ENCODE results near the gene BCAS4.
"Not testable (repeated sequence)": the region's sequence is repeated elsewhere in the genome, so short reads cannot be mapped to it uniquely, and the experiment has no call there.

BCAS4 gene

GRCh38 chr20:50763550-50764458, 31.1 kb upstream of the BCAS4 start:
- not testable (repeated sequence) for H3K4me3 Mint-ChIP-seq

DNA sequence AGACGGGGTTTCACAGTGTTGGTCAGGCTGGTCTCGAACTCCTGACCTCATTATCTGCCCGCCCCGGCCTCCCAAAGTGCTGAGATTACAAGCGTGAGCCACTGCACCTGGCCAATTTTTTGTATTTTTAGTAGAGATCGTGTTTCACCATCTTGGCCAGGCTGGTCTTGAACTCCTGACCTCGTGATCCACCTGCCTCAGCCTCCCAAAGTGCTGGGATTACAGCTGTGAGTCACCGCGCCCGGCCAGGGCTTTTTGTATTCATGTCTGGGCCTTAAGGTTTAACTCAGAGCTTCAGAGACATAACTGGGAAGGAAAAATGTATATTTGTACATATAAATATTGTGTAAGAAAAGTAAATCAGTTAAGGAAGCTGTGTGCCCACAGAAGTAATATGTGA, 29.6 kb upstream of the BCAS4 start:
- H3K4me3 Mint-ChIP-seq, H3K9me3 Mint-ChIP-seq, H3K4me1 Mint-ChIP-seq, CTCF ChIA-PET, H3K27ac Mint-ChIP-seq, DNase-seq, H3K36me3 Mint-ChIP-seq: not testable (repeated sequence)
- H3K27me3 Mint-ChIP-seq, result peaks cover 16% of the 10 kb centered on the region

More at GRCh38 chr20:50763550-50764458, 31.1 kb upstream of the BCAS4 start:
- H3K36me3 Mint-ChIP-seq, H3K9me3 Mint-ChIP-seq, DNase-seq, H3K4me1 Mint-ChIP-seq, H3K27ac Mint-ChIP-seq: not testable (repeated sequence)
- CTCF ChIA-PET, result interaction anchor here (0.6 to 0.7 kb wide), 2 partner anchors 10 to 15 kb away, joined by 3 read pairs; no protein-coding TSS in a partner anchor
- H3K27me3 Mint-ChIP-seq, result peaks cover 26% of the 10 kb centered on the region

DNA sequence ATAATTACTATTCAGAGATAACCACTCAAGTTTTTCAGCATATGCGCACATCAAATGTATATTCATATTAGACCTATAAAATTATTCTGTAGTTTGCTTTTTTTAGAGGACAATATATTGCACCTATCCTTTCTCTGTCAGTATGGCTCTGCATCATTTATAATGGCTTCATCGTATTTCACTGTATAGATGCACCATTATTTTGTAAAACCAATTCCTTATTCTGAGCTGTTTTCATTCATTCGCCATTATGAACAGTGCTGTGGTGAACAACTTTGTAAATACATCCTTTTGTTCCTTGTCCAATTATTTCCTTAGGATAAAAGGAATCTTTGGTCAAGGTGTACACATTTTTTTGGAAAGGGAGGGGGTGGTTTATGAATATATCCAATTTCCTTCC, 29.2 kb upstream of the BCAS4 start:
- H3K27me3 Mint-ChIP-seq, result peaks cover 16% of the 10 kb centered on the region
- no peak overlapping the region for H3K27ac Mint-ChIP-seq
- no peak for DNase-seq
- CTCF ChIA-PET, result interaction anchor here (0.7 kb wide), 1 partner anchor 16 kb away, joined by 4 read pairs; no protein-coding TSS in a partner anchor
- no peaks in the 10 kb centered on the region for H3K9me3 Mint-ChIP-seq
- H3K4me3 Mint-ChIP-seq, result no peak overlapping the region
- H3K36me3 Mint-ChIP-seq, result no peaks in the 10 kb centered on the region
- H3K4me1 Mint-ChIP-seq, result no peaks in the 10 kb centered on the region

DNA sequence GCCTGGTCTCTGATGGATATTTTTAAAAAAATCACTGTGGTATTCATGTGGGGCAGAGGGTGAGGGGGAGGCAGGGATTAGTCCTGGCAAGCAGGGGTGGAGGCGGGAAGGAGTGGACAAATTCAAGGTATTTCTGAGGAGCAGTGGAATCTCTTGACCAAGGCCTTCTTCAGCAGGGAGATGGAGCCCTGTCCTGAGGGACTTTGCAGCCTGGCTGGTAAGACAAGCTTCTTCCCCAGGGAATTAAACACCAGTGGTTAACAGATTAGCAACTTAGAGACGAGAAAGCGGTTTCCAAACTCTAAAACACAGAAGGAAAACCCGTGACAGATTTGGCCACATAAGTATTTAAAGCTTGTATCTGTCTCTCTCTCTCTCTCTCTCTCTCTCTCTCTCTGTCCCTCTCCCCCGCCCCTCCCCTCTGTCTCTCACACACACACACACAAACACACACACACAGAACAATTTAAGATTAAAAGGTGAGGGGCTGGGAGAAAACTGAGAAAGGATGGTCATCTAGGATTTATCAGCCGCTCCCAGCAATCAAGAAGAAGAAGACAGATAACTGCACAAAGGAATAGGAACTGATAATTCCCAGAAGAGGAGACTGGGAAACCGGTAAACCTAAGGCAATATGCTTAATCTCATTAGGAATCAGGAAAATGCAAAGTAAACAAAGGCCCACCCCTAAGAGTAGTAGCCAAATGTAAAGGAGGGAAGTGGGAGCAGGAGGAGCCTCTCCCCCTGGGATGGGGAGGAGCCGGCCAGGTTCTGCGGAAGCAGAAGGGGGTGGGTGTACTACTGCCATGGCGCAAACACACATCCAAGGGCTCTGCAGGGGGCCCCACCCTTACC, 27.7 kb upstream of the BCAS4 start:
- CTCF ChIA-PET, H3K27ac Mint-ChIP-seq, H3K4me3 Mint-ChIP-seq, DNase-seq, H3K4me1 Mint-ChIP-seq, H3K9me3 Mint-ChIP-seq, H3K36me3 Mint-ChIP-seq: not testable (repeated sequence)
- H3K27me3 Mint-ChIP-seq, result peaks cover 20% of the 10 kb centered on the region

GRCh38 chr20:50768991-50769390, 25.9 kb upstream of the BCAS4 start:
- H3K36me3 Mint-ChIP-seq, result not testable (repeated sequence)

GRCh38 chr20:50769551-50770085, 25.2 kb upstream of the BCAS4 start:
- H3K4me3 Mint-ChIP-seq, CTCF ChIA-PET, H3K9me3 Mint-ChIP-seq, H3K4me1 Mint-ChIP-seq, H3K27ac Mint-ChIP-seq, DNase-seq, H3K36me3 Mint-ChIP-seq: not testable (repeated sequence)
- H3K27me3 Mint-ChIP-seq, result peaks cover 17% of the 10 kb centered on the region

More at GRCh38 chr20:50768991-50769390, 25.9 kb upstream of the BCAS4 start:
- H3K4me1 Mint-ChIP-seq, H3K27ac Mint-ChIP-seq, CTCF ChIA-PET, H3K4me3 Mint-ChIP-seq, H3K9me3 Mint-ChIP-seq, DNase-seq: not testable (repeated sequence)
- H3K27me3 Mint-ChIP-seq, result peaks cover 17% of the 10 kb centered on the region

GRCh38 chr20:50771419-50772080, 23.3 kb upstream of the BCAS4 start:
- H3K4me1 Mint-ChIP-seq, DNase-seq, H3K27ac Mint-ChIP-seq, H3K4me3 Mint-ChIP-seq, H3K9me3 Mint-ChIP-seq, CTCF ChIA-PET, H3K36me3 Mint-ChIP-seq: not testable (repeated sequence)
- peaks cover 11% of the 10 kb centered on the region for H3K27me3 Mint-ChIP-seq

DNA sequence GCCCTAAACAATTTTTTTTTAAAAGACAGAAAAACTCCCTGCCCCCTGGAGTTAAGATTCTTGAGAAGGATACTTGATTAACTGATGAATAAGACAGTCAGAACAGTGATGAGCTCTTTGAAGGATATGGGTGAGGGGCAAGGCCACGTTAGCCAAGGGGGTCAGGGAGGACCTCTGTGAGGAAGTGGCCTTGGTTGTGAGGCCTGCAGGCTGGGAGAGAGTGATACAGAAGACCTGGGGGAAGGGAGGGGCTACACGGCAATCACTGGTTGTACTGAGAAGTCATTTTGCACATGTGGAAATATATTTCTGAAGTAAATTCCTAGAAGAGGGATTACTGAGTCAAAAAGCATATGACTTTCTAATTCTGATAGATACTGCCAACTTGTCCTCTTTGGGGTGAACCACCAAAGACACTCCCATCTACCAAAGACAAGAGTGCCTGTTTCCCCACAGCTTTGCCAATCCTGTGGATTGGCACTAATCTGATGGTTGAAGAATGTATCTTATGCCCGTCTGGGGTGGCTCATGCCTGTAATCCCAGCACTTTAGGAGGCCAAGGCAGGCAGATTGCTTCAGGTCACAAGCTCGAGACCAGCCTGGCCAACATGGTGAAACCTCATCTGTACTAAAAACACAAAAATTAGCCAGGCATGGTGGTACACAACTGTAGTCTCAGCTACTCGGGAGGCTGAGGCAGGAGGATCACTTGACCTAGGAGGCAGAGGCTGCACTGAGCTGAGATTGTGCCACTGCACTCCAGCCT, 22.3 kb upstream of the BCAS4 start:
- H3K27me3 Mint-ChIP-seq, result peaks cover 7% of the 10 kb centered on the region
- no peak for DNase-seq
- no peaks in the 10 kb centered on the region for H3K9me3 Mint-ChIP-seq
- no peak overlapping the region for H3K27ac Mint-ChIP-seq
- no peak overlapping the region for H3K4me3 Mint-ChIP-seq
- H3K4me1 Mint-ChIP-seq, result no peaks in the 10 kb centered on the region
- CTCF ChIA-PET, result interaction anchor here (0.7 kb wide), 1 partner anchor 9 kb away, joined by 3 read pairs; no protein-coding TSS in a partner anchor
- H3K36me3 Mint-ChIP-seq, result no peaks in the 10 kb centered on the region

GRCh38 chr20:50774515-50774914, 20.3 kb upstream of the BCAS4 start:
- H3K36me3 Mint-ChIP-seq, result no peaks in the 10 kb centered on the region
- no peaks in the 10 kb centered on the region for H3K9me3 Mint-ChIP-seq
- no peak overlapping the region for H3K27ac Mint-ChIP-seq
- no peak for DNase-seq
- no peak overlapping the region for H3K4me3 Mint-ChIP-seq
- peaks cover 4% of the 10 kb centered on the region for H3K27me3 Mint-ChIP-seq
- no peaks in the 10 kb centered on the region for H3K4me1 Mint-ChIP-seq
- CTCF ChIA-PET, result interaction anchor here (0.7 kb wide), 1 partner anchor 405 kb away, joined by 3 read pairs; no protein-coding TSS in a partner anchor

DNA sequence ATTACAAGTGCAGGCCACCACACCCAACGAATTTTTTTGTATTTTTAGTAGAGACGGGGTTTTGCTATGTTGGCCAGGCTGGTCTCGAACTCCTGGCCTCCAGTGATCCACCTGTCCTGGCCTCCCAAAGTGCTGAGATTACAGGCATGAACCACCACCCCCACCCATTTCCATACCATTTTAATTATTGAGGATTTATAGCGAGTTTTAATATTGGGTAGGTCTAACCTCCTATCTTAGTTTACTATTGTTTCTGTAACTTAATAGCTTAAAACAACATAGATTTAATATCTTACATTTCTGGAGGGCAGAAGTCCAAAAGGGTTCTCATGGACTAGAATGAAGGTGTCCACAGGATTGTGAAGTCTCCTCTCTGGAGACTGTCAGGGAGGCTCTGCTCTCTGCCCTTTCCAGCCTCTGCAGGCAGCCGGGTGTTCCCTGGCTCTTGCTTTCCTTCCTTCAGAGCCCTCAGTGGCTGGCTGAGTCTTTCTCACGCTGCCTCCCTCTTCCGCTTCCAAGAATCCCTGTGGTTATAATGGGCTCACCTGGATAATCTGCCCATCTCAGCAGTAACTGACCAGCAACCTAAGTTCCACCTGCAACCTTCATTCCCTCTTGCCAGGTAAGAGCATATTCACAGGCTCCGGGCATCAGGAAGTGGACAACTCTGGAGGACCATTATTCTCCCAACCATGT, 18.6 kb upstream of the BCAS4 start:
- Mint-ChIP-seq H3K9me3 (no peaks in the 10 kb centered on the region), H3K27me3 (peaks cover 2% of the 10 kb centered on the region), H3K4me1 (no peaks in the 10 kb centered on the region), H3K36me3 (no peaks in the 10 kb centered on the region), H3K27ac (no peak overlapping the region), H3K4me3 (no peak overlapping the region)
- no peak for DNase-seq
- CTCF ChIA-PET, result no interaction called here

DNA sequence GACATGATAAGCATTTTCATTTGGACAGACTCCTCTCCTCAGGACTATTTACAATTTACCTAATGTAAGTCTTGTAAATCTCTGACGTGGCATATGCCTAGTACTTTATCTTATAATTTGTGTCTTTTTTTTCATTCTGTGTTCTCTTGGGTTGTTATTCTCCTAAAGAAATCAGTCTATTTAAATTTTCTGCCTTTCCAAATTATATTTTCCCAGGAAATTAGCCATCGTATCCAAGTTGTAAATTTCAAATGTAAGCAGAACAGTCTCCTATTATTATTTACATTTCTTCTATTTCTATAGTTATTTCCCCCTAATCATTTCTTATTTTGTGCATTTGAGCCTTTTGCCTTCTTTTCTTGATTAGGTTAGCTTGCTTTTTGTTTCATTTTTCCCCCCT, 17.5 kb upstream of the BCAS4 start:
- DNase-seq, result no peak
- no peaks in the 10 kb centered on the region for H3K36me3 Mint-ChIP-seq
- H3K4me1 Mint-ChIP-seq, result no peaks in the 10 kb centered on the region
- no peaks in the 10 kb centered on the region for H3K9me3 Mint-ChIP-seq
- CTCF ChIA-PET, result no interaction called here
- H3K27ac Mint-ChIP-seq, result no peak overlapping the region
- no peak overlapping the region for H3K4me3 Mint-ChIP-seq
- H3K27me3 Mint-ChIP-seq, result no peaks in the 10 kb centered on the region

- H3K4me3 Mint-ChIP-seq, DNase-seq, H3K27ac Mint-ChIP-seq, H3K9me3 Mint-ChIP-seq, H3K27me3 Mint-ChIP-seq, H3K36me3 Mint-ChIP-seq, H3K4me1 Mint-ChIP-seq: not testable (repeated sequence)
- CTCF ChIA-PET, result interaction anchor here (0.7 kb wide), 1 partner anchor 11 kb away, joined by 3 read pairs; no protein-coding TSS in a partner anchor
Observed at GRCh38 chr20:50778994-50779393, 15.9 kb upstream of the BCAS4 start.

- Mint-ChIP-seq H3K27ac (no peak overlapping the region), H3K27me3 (peaks cover 18% of the 10 kb centered on the region), H3K9me3 (no peaks in the 10 kb centered on the region), H3K4me3 (no peak overlapping the region), H3K36me3 (no peaks in the 10 kb centered on the region), H3K4me1 (no peaks in the 10 kb centered on the region)
- DNase-seq, result no peak
- CTCF ChIA-PET, result interaction anchor here (0.9 kb wide), 1 partner anchor 204 kb away, joined by 4 read pairs; no protein-coding TSS in a partner anchor
Observed at GRCh38 chr20:50783390-50783789, 11.5 kb upstream of the BCAS4 start.

All from activated naive CD4-positive, alpha-beta T cell treated with anti-CD3 and anti-CD28 coated beads, Interleukin-2, amount 10 ng/mL, durations not matched to agents 7 days and 5 days (primary cell).